Stimulated activated naive CD8-positive, alpha-beta T cell treated with anti-CD3 and anti-CD28 coated beads, Interleukin-15, Interleukin-2, amounts not matched to agents 100 ng/mL and 50 ng/mL, for 24 hours (primary cell): ENCODE data around the gene LMF1.

Experiments used
- H3K27ac Mint-ChIP-seq: one replicate; pipeline ENCODE4 v1.8.0; 2021; ENCODE audit warnings: mild to moderate bottlenecking, mixed read lengths
- H3K27me3 Mint-ChIP-seq: one replicate; pipeline ENCODE4 v1.8.0; 2021; ENCODE audit warnings: mixed read lengths
- H3K36me3 Mint-ChIP-seq: one replicate; pipeline ENCODE4 v1.8.0; 2021; ENCODE audit warnings: low read depth, mixed read lengths
- H3K4me1 Mint-ChIP-seq: one replicate; pipeline ENCODE4 v1.8.0; 2021; ENCODE audit warnings: low read depth, mixed read lengths
- H3K4me3 Mint-ChIP-seq: one replicate; pipeline ENCODE4 v1.8.0; 2021; ENCODE audit warnings: mild to moderate bottlenecking, mixed read lengths
- H3K9me3 Mint-ChIP-seq: one replicate; pipeline ENCODE4 v1.8.0; 2021; ENCODE audit warnings: mixed read lengths

The LMF1 gene

GRCh38 chr16:1008085-1008484 lies 37.3 kb upstream of the LMF1 start:
- H3K4me3 Mint-ChIP-seq: no peak overlapping the region
- H3K27me3 Mint-ChIP-seq: peaks cover 5% of the 10 kb centered on the region
- no peak overlapping the region for H3K27ac Mint-ChIP-seq
- no peaks in the 10 kb centered on the region for H3K9me3 Mint-ChIP-seq
- no peaks in the 10 kb centered on the region for H3K36me3 Mint-ChIP-seq
- peaks cover 26% of the 10 kb centered on the region for H3K4me1 Mint-ChIP-seq

- H3K4me3 Mint-ChIP-seq: no peak overlapping the region
- H3K4me1 Mint-ChIP-seq: peaks cover 33% of the 10 kb centered on the region
- H3K36me3 Mint-ChIP-seq: no peaks in the 10 kb centered on the region
- no peak overlapping the region for H3K27ac Mint-ChIP-seq
- peaks cover 5% of the 10 kb centered on the region for H3K27me3 Mint-ChIP-seq
- H3K9me3 Mint-ChIP-seq: no peaks in the 10 kb centered on the region
These were observed 36.6 kb upstream of the LMF1 start for GRCh38 chr16:1007284-1007850.

- Mint-ChIP-seq H3K4me1 (peaks cover 38% of the 10 kb centered on the region), H3K27me3 (peaks cover 5% of the 10 kb centered on the region), H3K4me3 (no peak overlapping the region), H3K9me3 (no peaks in the 10 kb centered on the region), H3K27ac (no peak overlapping the region), H3K36me3 (no peaks in the 10 kb centered on the region)
These were observed 36.0 kb upstream of the LMF1 start for GRCh38 chr16:1006781-1007180.

- Mint-ChIP-seq H3K27me3 (peaks cover 5% of the 10 kb centered on the region), H3K4me3 (no peak overlapping the region), H3K36me3 (no peaks in the 10 kb centered on the region), H3K9me3 (no peaks in the 10 kb centered on the region), H3K27ac (peak overlapping the region; percentile 63), H3K4me1 (peaks cover 42% of the 10 kb centered on the region)
These were observed 34.5 kb upstream of the LMF1 start for GRCh38 chr16:1005286-1005685.

GRCh38 chr16:1003391-1004347 lies 32.9 kb upstream of the LMF1 start:
- H3K27ac Mint-ChIP-seq: peak overlapping the region; percentile 85
- peaks cover 2% of the 10 kb centered on the region for H3K27me3 Mint-ChIP-seq
- H3K4me3 Mint-ChIP-seq: peak overlapping the region; percentile 51
- H3K9me3 Mint-ChIP-seq: no peaks in the 10 kb centered on the region
- no peaks in the 10 kb centered on the region for H3K36me3 Mint-ChIP-seq
- H3K4me1 Mint-ChIP-seq: peaks cover 47% of the 10 kb centered on the region

- H3K27ac Mint-ChIP-seq: peak overlapping the region; percentile 77
- peak overlapping the region; percentile 48 for H3K4me3 Mint-ChIP-seq
- no peaks in the 10 kb centered on the region for H3K36me3 Mint-ChIP-seq
- H3K4me1 Mint-ChIP-seq: peaks cover 58% of the 10 kb centered on the region
- no peaks in the 10 kb centered on the region for H3K27me3 Mint-ChIP-seq
- no peaks in the 10 kb centered on the region for H3K9me3 Mint-ChIP-seq
These were observed 31.8 kb upstream of the LMF1 start for GRCh38 chr16:1002399-1003166.

- peaks cover 71% of the 10 kb centered on the region for H3K4me1 Mint-ChIP-seq
- no peak overlapping the region for H3K4me3 Mint-ChIP-seq
- H3K36me3 Mint-ChIP-seq: no peaks in the 10 kb centered on the region
- no peak overlapping the region for H3K27ac Mint-ChIP-seq
- H3K9me3 Mint-ChIP-seq: no peaks in the 10 kb centered on the region
- H3K27me3 Mint-ChIP-seq: peaks cover 3% of the 10 kb centered on the region
These were observed 30.3 kb upstream of the LMF1 start for GRCh38 chr16:1001096-1001495.

- no peaks in the 10 kb centered on the region for H3K36me3 Mint-ChIP-seq
- peaks cover 70% of the 10 kb centered on the region for H3K4me1 Mint-ChIP-seq
- H3K27ac Mint-ChIP-seq: no peak overlapping the region
- peaks cover 3% of the 10 kb centered on the region for H3K27me3 Mint-ChIP-seq
- no peak overlapping the region for H3K4me3 Mint-ChIP-seq
- no peaks in the 10 kb centered on the region for H3K9me3 Mint-ChIP-seq
These were observed 29.8 kb upstream of the LMF1 start for GRCh38 chr16:1000608-1001007.

GRCh38 chr16:999677-1000076 lies 28.9 kb upstream of the LMF1 start:
- Mint-ChIP-seq H3K4me3 (no peak overlapping the region), H3K9me3 (no peaks in the 10 kb centered on the region), H3K36me3 (no peaks in the 10 kb centered on the region), H3K27me3 (peaks cover 3% of the 10 kb centered on the region), H3K4me1 (peaks cover 73% of the 10 kb centered on the region), H3K27ac (no peak overlapping the region)

GRCh38 chr16:998615-999014 lies 27.8 kb upstream of the LMF1 start:
- Mint-ChIP-seq H3K4me3 (no peak overlapping the region), H3K36me3 (no peaks in the 10 kb centered on the region), H3K4me1 (peaks cover 65% of the 10 kb centered on the region), H3K9me3 (no peaks in the 10 kb centered on the region), H3K27me3 (peaks cover 3% of the 10 kb centered on the region), H3K27ac (no peak overlapping the region)

- Mint-ChIP-seq H3K36me3 (no peaks in the 10 kb centered on the region), H3K27me3 (peaks cover 3% of the 10 kb centered on the region), H3K27ac (no peak overlapping the region), H3K4me3 (no peak overlapping the region), H3K9me3 (no peaks in the 10 kb centered on the region), H3K4me1 (peaks cover 62% of the 10 kb centered on the region)
These were observed 27.4 kb upstream of the LMF1 start for GRCh38 chr16:998211-998610.

GRCh38 chr16:997440-998051 lies 26.8 kb upstream of the LMF1 start:
- H3K36me3 Mint-ChIP-seq: no peaks in the 10 kb centered on the region
- H3K27ac Mint-ChIP-seq: no peak overlapping the region
- H3K9me3 Mint-ChIP-seq: no peaks in the 10 kb centered on the region
- peaks cover 56% of the 10 kb centered on the region for H3K4me1 Mint-ChIP-seq
- peak overlapping the region; percentile 41 for H3K4me3 Mint-ChIP-seq
- peaks cover 3% of the 10 kb centered on the region for H3K27me3 Mint-ChIP-seq

GRCh38 chr16:996681-997080 lies 25.9 kb upstream of the LMF1 start:
- Mint-ChIP-seq H3K4me3 (peak overlapping the region; percentile 30), H3K27me3 (peaks cover 3% of the 10 kb centered on the region), H3K27ac (peak overlapping the region; percentile 70), H3K4me1 (peaks cover 49% of the 10 kb centered on the region), H3K9me3 (no peaks in the 10 kb centered on the region), H3K36me3 (no peaks in the 10 kb centered on the region)

- peaks cover 46% of the 10 kb centered on the region for H3K4me1 Mint-ChIP-seq
- no peaks in the 10 kb centered on the region for H3K9me3 Mint-ChIP-seq
- no peak overlapping the region for H3K27ac Mint-ChIP-seq
- H3K36me3 Mint-ChIP-seq: no peaks in the 10 kb centered on the region
- peaks cover 3% of the 10 kb centered on the region for H3K27me3 Mint-ChIP-seq
- no peak overlapping the region for H3K4me3 Mint-ChIP-seq
These were observed 25.0 kb upstream of the LMF1 start for GRCh38 chr16:995783-996182.

GRCh38 chr16:995087-995486 lies 24.3 kb upstream of the LMF1 start:
- peaks cover 3% of the 10 kb centered on the region for H3K27me3 Mint-ChIP-seq
- peaks cover 46% of the 10 kb centered on the region for H3K4me1 Mint-ChIP-seq
- H3K27ac Mint-ChIP-seq: no peak overlapping the region
- no peaks in the 10 kb centered on the region for H3K9me3 Mint-ChIP-seq
- no peak overlapping the region for H3K4me3 Mint-ChIP-seq
- no peaks in the 10 kb centered on the region for H3K36me3 Mint-ChIP-seq
